ENCODE results near the gene PRTN3. TPM values are rescaled to one million over a fixed set of nuclear protein-coding genes. Genes with fewer than 3 reads are reported as not detected.

PRTN3 gene
- polyA plus RNA-seq, 4 donors, result 0.41 TPM; not detected in 3

DNA sequence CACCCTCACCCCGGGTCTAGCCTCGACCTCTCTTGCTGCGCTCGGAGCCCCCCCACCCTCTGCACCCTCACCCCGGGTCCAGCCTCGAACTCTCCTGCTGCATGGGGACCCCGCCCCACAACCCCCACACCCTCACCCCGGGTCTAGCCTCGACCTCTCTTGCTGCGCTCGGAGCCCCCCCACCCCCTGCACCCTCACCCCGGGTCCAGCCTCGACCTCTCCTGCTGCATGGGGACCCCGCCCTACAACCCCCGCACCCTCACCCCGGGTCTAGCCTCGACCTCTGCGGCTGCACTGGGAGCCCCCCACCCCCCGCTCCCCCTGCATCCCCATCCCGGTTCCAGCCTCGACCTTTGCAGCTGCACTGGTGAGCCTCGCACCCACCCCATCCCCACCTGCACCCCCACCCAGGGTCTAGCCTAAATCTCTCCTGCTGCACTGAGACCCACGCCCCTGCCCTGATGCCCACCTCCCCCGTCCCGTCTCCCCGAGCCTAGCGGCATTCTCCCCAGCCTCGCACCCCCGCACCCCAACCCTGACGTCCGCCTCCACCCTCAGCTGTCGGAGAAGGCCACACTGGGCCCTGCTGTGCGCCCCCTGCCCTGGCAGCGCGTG is 20.4 kb downstream of the PRTN3 start:
- H3K9me3 ChIP-seq (ENCODE audit: control insufficient read depth in 2 of 2, insufficient read depth in 1 of 2, low read depth in 1 of 2, low read length in 1 of 2), result peaks cover 0 to 3% of the 10 kb centered on the region in 2 donors
- no peak overlapping the region for H3K4me3 ChIP-seq (ENCODE audit: low read depth in 1 of 3, low read length in 3 of 3)
- H3K4me1 ChIP-seq (ENCODE audit: control insufficient read depth in 3 of 3, insufficient read depth in 2 of 3, low read depth in 1 of 3, low read length in 2 of 3), result peaks cover 0 to 8% (median 0%) of the 10 kb centered on the region in 3 donors
- 38 to 58% (median 49%) methylated on average over 23 to 35 of the region's 35 CpGs for WGBS, 3 donors
- FAIRE-seq (no peak), DNase-seq (no peak)
- no peak overlapping the region for H3K27ac ChIP-seq (ENCODE audit: low read depth in 1 of 3, low read length in 2 of 3)
- peaks cover 4 to 16% (median 4%) of the 10 kb centered on the region in 3 donors for H3K27me3 ChIP-seq (ENCODE audit: control insufficient read depth in 3 of 3, insufficient read depth in 3 of 3, low read length in 3 of 3)
- peaks cover 0 to 14% (median 0%) of the 10 kb centered on the region in 3 donors for H3K36me3 ChIP-seq (ENCODE audit: control insufficient read depth in 3 of 3, insufficient read depth in 2 of 3, low read depth in 1 of 3, low read length in 3 of 3)

DNA sequence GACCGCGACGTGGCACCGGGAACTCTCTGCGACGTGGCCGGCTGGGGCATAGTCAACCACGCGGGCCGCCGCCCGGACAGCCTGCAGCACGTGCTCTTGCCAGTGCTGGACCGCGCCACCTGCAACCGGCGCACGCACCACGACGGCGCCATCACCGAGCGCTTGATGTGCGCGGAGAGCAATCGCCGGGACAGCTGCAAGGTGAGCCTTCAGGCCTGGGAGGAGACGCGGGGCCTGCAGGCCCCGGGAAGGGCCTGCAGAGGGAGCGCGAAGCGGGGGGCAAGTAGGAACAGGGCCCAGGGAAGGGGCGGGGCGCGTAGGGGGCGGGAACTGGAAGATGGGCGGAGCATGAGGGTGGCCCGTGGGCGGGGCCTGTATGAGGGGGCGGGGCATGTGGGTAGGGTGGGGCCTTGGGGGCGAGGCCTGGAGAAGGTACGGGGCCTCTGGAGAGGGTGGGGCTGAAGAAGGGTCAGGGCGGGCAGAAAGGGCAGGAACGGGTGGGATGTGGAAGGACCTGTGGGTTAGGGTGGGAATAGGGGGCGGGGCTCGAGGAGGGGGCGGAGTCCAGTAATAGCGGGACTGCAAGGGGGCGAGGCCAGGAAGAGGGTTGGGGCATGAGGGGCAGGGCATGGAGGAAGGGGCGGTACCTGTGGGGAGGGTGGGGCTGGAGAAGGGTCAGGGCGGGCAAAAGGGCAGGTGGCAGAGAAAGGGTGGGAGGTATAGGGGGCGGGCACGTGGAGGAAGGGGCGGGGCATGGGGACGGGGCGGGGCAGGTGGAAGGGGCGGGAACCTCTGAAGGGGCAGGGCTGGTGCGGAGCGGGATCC is 21.2 kb downstream of the PRTN3 start:
- FAIRE-seq (no peak), DNase-seq (peak; percentile 67 to 78)
- Histone ChIP-seq H3K9me3 (ENCODE audit: control insufficient read depth in 2 of 2, insufficient read depth in 1 of 2, low read depth in 1 of 2, low read length in 1 of 2) (peaks cover 0 to 3% of the 10 kb centered on the region in 2 donors), H3K4me3 (ENCODE audit: low read depth in 1 of 3, low read length in 3 of 3) (peak overlapping the region in 1 of 3 donors; percentile 14), H3K4me1 (ENCODE audit: control insufficient read depth in 3 of 3, insufficient read depth in 2 of 3, low read depth in 1 of 3, low read length in 2 of 3) (peaks cover 0 to 8% (median 0%) of the 10 kb centered on the region in 3 donors), H3K27me3 (ENCODE audit: control insufficient read depth in 3 of 3, insufficient read depth in 3 of 3, low read length in 3 of 3) (peaks cover 4 to 16% (median 4%) of the 10 kb centered on the region in 3 donors), H3K27ac (ENCODE audit: low read depth in 1 of 3, low read length in 2 of 3) (no peak overlapping the region), H3K36me3 (ENCODE audit: control insufficient read depth in 3 of 3, insufficient read depth in 2 of 3, low read depth in 1 of 3, low read length in 3 of 3) (peaks cover 0 to 18% (median 0%) of the 10 kb centered on the region in 3 donors)
- WGBS, 3 donors, result 14 to 21% (median 21%) methylated on average over 45 to 60 of the region's 60 CpGs

DNA sequence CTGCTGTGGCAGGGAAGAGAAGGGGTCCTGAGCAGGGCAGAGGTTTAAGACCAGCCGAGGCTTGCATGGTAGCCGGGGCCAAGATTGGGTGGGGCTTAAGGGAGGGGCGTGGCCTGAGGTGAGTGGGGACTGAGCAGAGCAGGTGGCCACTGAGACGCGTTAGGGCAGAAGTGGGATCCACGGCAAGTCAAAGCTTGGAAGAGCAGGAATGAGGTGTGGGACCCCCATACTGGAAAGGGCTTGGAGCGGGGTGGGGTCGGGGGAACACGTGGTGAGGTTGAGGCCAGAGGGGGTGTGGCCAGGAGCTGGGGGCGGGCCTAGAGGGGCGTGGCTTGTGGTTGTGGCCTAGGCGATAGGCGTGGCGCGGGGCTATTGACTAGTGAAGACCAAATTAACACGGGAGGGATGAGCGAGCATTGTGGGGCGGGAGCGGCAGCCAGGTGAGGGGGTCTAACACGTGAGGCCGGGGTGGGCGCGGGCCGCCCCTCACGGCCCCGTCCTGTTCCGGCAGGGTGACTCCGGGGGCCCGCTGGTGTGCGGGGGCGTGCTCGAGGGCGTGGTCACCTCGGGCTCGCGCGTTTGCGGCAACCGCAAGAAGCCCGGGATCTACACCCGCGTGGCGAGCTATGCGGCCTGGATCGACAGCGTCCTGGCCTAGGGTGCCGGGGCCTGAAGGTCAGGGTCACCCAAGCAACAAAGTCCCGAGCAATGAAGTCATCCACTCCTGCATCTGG is 21.9 kb downstream of the PRTN3 start:
- peaks cover 4 to 16% (median 4%) of the 10 kb centered on the region in 3 donors for H3K27me3 ChIP-seq (ENCODE audit: control insufficient read depth in 3 of 3, insufficient read depth in 3 of 3, low read length in 3 of 3)
- FAIRE-seq (no peak), DNase-seq (peak; percentile 60 to 61)
- WGBS, 3 donors, result 15 to 28% (median 22%) methylated on average over 41 to 48 of the region's 48 CpGs
- H3K4me1 ChIP-seq (ENCODE audit: control insufficient read depth in 3 of 3, insufficient read depth in 2 of 3, low read depth in 1 of 3, low read length in 2 of 3), result peaks cover 0 to 8% (median 0%) of the 10 kb centered on the region in 3 donors
- no peak overlapping the region for H3K27ac ChIP-seq (ENCODE audit: low read depth in 1 of 3, low read length in 2 of 3)
- peaks cover 0 to 3% of the 10 kb centered on the region in 2 donors for H3K9me3 ChIP-seq (ENCODE audit: control insufficient read depth in 2 of 2, insufficient read depth in 1 of 2, low read depth in 1 of 2, low read length in 1 of 2)
- H3K36me3 ChIP-seq (ENCODE audit: control insufficient read depth in 3 of 3, insufficient read depth in 2 of 3, low read depth in 1 of 3, low read length in 3 of 3), result peaks cover 0 to 25% (median 0%) of the 10 kb centered on the region in 3 donors
- H3K4me3 ChIP-seq (ENCODE audit: low read depth in 1 of 3, low read length in 3 of 3), result no peak overlapping the region

DNA sequence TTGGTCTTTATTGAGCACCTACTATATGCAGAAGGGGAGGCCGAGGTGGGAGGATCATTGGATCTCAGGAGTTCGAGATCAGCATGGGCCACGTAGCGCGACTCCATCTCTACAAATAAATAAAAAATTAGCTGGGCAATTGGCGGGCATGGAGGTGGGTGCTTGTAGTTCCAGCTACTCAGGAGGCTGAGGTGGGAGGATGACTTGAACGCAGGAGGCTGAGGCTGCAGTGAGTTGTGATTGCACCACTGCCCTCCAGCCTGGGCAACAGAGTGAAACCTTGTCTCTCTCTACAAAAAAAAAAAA is 22.5 kb downstream of the PRTN3 start:
- Histone ChIP-seq H3K36me3 (ENCODE audit: control insufficient read depth in 3 of 3, insufficient read depth in 2 of 3, low read depth in 1 of 3, low read length in 3 of 3) (peaks cover 0 to 31% (median 3%) of the 10 kb centered on the region in 3 donors), H3K9me3 (ENCODE audit: control insufficient read depth in 2 of 2, insufficient read depth in 1 of 2, low read depth in 1 of 2, low read length in 1 of 2) (peaks cover 0 to 5% of the 10 kb centered on the region in 2 donors), H3K4me1 (ENCODE audit: control insufficient read depth in 3 of 3, insufficient read depth in 2 of 3, low read depth in 1 of 3, low read length in 2 of 3) (peaks cover 0 to 8% (median 0%) of the 10 kb centered on the region in 3 donors), H3K4me3 (ENCODE audit: low read depth in 1 of 3, low read length in 3 of 3) (no peak overlapping the region), H3K27me3 (ENCODE audit: control insufficient read depth in 3 of 3, insufficient read depth in 3 of 3, low read length in 3 of 3) (peaks cover 4 to 16% (median 4%) of the 10 kb centered on the region in 3 donors), H3K27ac (ENCODE audit: low read depth in 1 of 3, low read length in 2 of 3) (no peak overlapping the region)
- FAIRE-seq (no peak), DNase-seq (no peak)
- 62 to 76% (median 68%) methylated on average over 7 of the region's 7 CpGs for WGBS, 3 donors

DNA sequence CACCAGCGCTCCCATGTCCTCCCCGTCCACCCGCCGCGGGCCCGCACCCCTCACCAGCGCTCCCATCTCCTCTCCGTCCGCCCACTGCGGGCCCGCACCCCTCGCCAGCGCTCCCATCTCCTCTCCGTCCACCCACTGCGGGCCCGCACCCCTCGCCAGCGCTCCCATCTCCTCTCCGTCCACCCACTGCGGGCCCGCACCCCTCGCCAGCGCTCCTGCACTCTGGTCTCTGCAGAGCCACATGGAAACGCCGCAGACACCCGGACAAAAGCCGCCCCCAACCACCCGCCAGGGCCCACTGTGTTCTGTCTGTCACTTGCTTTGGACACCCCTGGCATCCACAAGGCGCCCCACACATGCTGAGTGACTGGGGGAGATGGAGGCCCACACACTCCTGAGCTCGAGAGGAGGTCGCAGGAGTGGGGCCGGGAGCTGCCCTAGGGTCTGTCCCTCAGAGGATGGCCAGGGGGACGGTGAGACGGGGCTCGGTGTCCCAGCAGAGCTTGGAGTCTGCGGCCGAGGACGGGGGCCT is 26.0 kb downstream of the PRTN3 start:
- peaks cover 0 to under 1% (median 0%) of the 10 kb centered on the region in 3 donors for H3K4me1 ChIP-seq (ENCODE audit: control insufficient read depth in 3 of 3, insufficient read depth in 2 of 3, low read depth in 1 of 3, low read length in 2 of 3)
- WGBS, 3 donors, result 83 to 87% (median 86%) methylated on average over 33 to 38 of the region's 38 CpGs
- FAIRE-seq, result no peak

DNA sequence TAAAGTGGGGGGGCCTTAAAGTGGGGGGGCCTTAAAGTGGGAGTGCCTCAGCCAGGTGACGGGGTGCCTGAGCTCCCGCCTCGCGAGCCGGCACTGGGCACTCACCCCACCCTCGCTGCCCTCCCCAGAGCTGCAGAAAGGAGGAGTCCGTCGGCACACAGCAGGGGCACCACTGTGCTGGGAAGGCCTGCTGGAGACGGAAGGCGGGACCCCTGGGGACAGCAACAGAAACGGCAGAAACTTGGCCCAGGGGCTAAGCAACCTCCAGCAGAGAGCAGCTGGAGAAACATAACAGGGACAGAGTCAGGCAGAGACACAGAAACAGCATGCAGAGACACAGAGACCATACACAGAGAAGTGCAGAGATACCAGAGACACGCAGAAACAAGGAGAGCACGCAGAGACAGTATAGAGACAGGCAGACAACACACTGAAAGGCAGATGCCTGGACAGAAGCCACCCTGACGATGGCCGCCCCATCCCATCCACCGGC is 26.5 kb downstream of the PRTN3 start:
- Histone ChIP-seq H3K27ac (ENCODE audit: low read depth in 1 of 3, low read length in 2 of 3) (no peak overlapping the region), H3K9me3 (ENCODE audit: control insufficient read depth in 2 of 2, insufficient read depth in 1 of 2, low read depth in 1 of 2, low read length in 1 of 2) (peaks cover 0 to 2% of the 10 kb centered on the region in 2 donors), H3K36me3 (ENCODE audit: control insufficient read depth in 3 of 3, insufficient read depth in 2 of 3, low read depth in 1 of 3, low read length in 3 of 3) (peaks cover 0 to 68% (median 4%) of the 10 kb centered on the region in 3 donors), H3K4me1 (ENCODE audit: control insufficient read depth in 3 of 3, insufficient read depth in 2 of 3, low read depth in 1 of 3, low read length in 2 of 3) (peaks cover 0 to 3% (median 0%) of the 10 kb centered on the region in 3 donors), H3K4me3 (ENCODE audit: low read depth in 1 of 3, low read length in 3 of 3) (no peak overlapping the region), H3K27me3 (ENCODE audit: control insufficient read depth in 3 of 3, insufficient read depth in 3 of 3, low read length in 3 of 3) (no peaks in the 10 kb centered on the region)
- FAIRE-seq, result no peak
- WGBS, 3 donors, result 76 to 87% (median 82%) methylated on average over 16 of the region's 16 CpGs
- no peak for DNase-seq

More for the DNA sequence above, 26.0 kb downstream of the PRTN3 start:
- H3K27me3 ChIP-seq (ENCODE audit: control insufficient read depth in 3 of 3, insufficient read depth in 3 of 3, low read length in 3 of 3), result peaks cover 0 to under 1% (median 0%) of the 10 kb centered on the region in 3 donors
- H3K9me3 ChIP-seq (ENCODE audit: control insufficient read depth in 2 of 2, insufficient read depth in 1 of 2, low read depth in 1 of 2, low read length in 1 of 2), result peaks cover 0 to 2% of the 10 kb centered on the region in 2 donors
- DNase-seq, result no peak
- H3K36me3 ChIP-seq (ENCODE audit: control insufficient read depth in 3 of 3, insufficient read depth in 2 of 3, low read depth in 1 of 3, low read length in 3 of 3), result peaks cover 0 to 63% (median 4%) of the 10 kb centered on the region in 3 donors
- H3K27ac ChIP-seq (ENCODE audit: low read depth in 1 of 3, low read length in 2 of 3), result no peak overlapping the region
- no peak overlapping the region for H3K4me3 ChIP-seq (ENCODE audit: low read depth in 1 of 3, low read length in 3 of 3)

DNA sequence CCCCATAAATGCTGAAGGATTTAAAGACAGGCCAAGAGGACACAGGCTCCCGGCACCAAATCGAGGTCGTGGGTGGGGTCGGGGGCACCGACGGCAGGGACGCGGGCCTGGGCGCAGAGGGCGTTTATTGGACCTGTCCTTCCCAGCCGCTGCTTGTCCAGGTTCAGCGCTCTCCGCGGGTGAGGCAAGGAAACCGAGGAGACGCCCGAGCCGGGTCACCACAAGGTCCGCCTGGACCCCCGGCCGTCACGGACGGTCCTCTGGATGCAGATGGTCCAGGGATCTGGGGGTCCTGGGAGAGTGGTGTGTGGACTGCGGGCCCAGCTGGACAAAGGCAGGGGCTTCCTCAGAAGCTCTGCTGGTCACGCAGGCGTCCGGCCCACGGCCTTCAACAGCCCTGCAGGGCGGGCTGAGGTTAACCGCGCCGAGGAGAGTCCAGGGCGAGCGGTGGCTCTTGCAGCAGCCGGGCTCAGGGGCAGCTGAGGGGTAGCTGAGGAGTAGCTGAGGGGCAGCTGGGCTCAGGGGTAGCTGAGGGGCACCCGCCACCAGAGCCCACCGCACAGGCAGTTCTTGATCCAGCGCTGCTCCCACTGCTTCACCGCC is 27.2 kb downstream of the PRTN3 start:
- H3K36me3 ChIP-seq (ENCODE audit: control insufficient read depth in 3 of 3, insufficient read depth in 2 of 3, low read depth in 1 of 3, low read length in 3 of 3), result peaks cover 0 to 71% (median 4%) of the 10 kb centered on the region in 3 donors
- H3K4me3 ChIP-seq (ENCODE audit: low read depth in 1 of 3, low read length in 3 of 3), result no peak overlapping the region
- no peak overlapping the region for H3K27ac ChIP-seq (ENCODE audit: low read depth in 1 of 3, low read length in 2 of 3)
- peaks cover 0 to 2% of the 10 kb centered on the region in 2 donors for H3K9me3 ChIP-seq (ENCODE audit: control insufficient read depth in 2 of 2, insufficient read depth in 1 of 2, low read depth in 1 of 2, low read length in 1 of 2)
- WGBS, 3 donors, result 93 to 94% (median 93%) methylated on average over 38 to 39 of the region's 39 CpGs
- no peaks in the 10 kb centered on the region for H3K27me3 ChIP-seq (ENCODE audit: control insufficient read depth in 3 of 3, insufficient read depth in 3 of 3, low read length in 3 of 3)
- FAIRE-seq (no peak), DNase-seq (no peak)
- H3K4me1 ChIP-seq (ENCODE audit: control insufficient read depth in 3 of 3, insufficient read depth in 2 of 3, low read depth in 1 of 3, low read length in 2 of 3), result peaks cover 0 to 3% (median 0%) of the 10 kb centered on the region in 3 donors
